Activated CD8-positive, alpha-beta memory T cell treated with anti-CD3 and anti-CD28 coated beads for 1 hour (primary cell): ENCODE data around the gene CASP14.
"Not testable (repeated sequence)": the region's sequence is repeated elsewhere in the genome, so short reads cannot be mapped to it uniquely, and the experiment has no call there.

Experiments used
- DNase-seq, 2 donors: peaks; one replicate each; pipeline ENCODE4 v3.0.0-alpha.2; 2020; ENCODE audit warnings: low read depth in 1 of 2; ENCODE audit errors: extremely low read depth in 1 of 2

CASP14 gene

GRCh38 chr19:15048885-15049541 lies at the start of gene CASP14:
Gene CASP14, plus strand, starts transcription at chr19:15049480. Its CDS starts 2,772 bp downstream, at chr19:15052252.
- DNase-seq, result no peak

GRCh38 chr19:15008308-15008707 lies 41.0 kb upstream of the CASP14 start:
- DNase-seq, result no peak

- no peak for DNase-seq
These were observed 38.6 kb upstream of the CASP14 start for GRCh38 chr19:15010501-15011300.

- DNase-seq, result no peak
These were observed 34.7 kb upstream of the CASP14 start for GRCh38 chr19:15014579-15014978.

GRCh38 chr19:15015946-15016542 lies 33.2 kb upstream of the CASP14 start:
- no peak for DNase-seq

GRCh38 chr19:15018836-15019235 lies 30.4 kb upstream of the CASP14 start:
- not testable (repeated sequence) for DNase-seq

- no peak for DNase-seq
These were observed 27.8 kb upstream of the CASP14 start for GRCh38 chr19:15021286-15022007.

GRCh38 chr19:15022752-15023151 lies 26.5 kb upstream of the CASP14 start:
- DNase-seq, result no peak

GRCh38 chr19:15025217-15025616 lies 24.1 kb upstream of the CASP14 start:
- DNase-seq, result no peak

GRCh38 chr19:15028490-15028889 lies 20.8 kb upstream of the CASP14 start:
- DNase-seq, result no peak

- DNase-seq, result no peak
These were observed 17.6 kb upstream of the CASP14 start for GRCh38 chr19:15031675-15032074.

- no peak for DNase-seq
These were observed 13.4 kb upstream of the CASP14 start for GRCh38 chr19:15035795-15036311.

- no peak for DNase-seq
These were observed 11.7 kb upstream of the CASP14 start for GRCh38 chr19:15037586-15037985.

GRCh38 chr19:15038294-15038693 lies 11.0 kb upstream of the CASP14 start:
- DNase-seq, result no peak

- DNase-seq, result no peak
These were observed 7.3 kb upstream of the CASP14 start for GRCh38 chr19:15042003-15042402.

- no peak for DNase-seq
These were observed 6.5 kb upstream of the CASP14 start for GRCh38 chr19:15042826-15043225.

- no peak for DNase-seq
These were observed 3.8 kb upstream of the CASP14 start for GRCh38 chr19:15045506-15045905.

- DNase-seq, result no peak
These were observed 1.6 kb upstream of the CASP14 start for GRCh38 chr19:15047680-15048079.

GRCh38 chr19:15048128-15048527 lies 1.2 kb upstream of the CASP14 start:
- DNase-seq, result no peak

GRCh38 chr19:15050639-15051038 lies 1.4 kb downstream of the CASP14 start:
- no peak for DNase-seq

GRCh38 chr19:15062036-15062435 lies 12.8 kb downstream of the CASP14 start:
- no peak for DNase-seq
